HCT116 (cell line): ENCODE results near the gene RIMKLA. TPM values are rescaled to one million over a fixed set of nuclear protein-coding genes. Genes with fewer than 3 reads are reported as not detected.

Experiments
- ATAC-seq: fragments of 200-7000 bp; cut with Tn5 transposase; 2 replicates; pipeline ENCODE4 v1.9.1; 2020; ENCODE audit warnings: mild to moderate bottlenecking, moderate library complexity
- BruUV-seq: library from RNA; stranded (reverse); fragments of 400-500 nt; replicated peaks from 2 replicates; lab custom pipeline; 2021; lab: Mats Ljungman, UMichigan
- CTCF ChIA-PET: fragments of 300-600 bp; sonication (Branson Sonifier 250); formaldehyde crosslinking; loops from one replicate; lab custom pipeline; 2021; ENCODE audit warnings: antibody characterized with exemption; lab: Charles Lee
- POLR2A ChIA-PET: fragments of 300-600, 350-600 bp; sonication (Branson Sonifier 250); formaldehyde crosslinking; loops from one replicate; lab custom pipeline; 2021; ENCODE audit warnings: antibody characterized with exemption; lab: Charles Lee
- RAD21 ChIA-PET, 2 experiments: fragments of 300-600 bp; sonication (Branson Sonifier 250); formaldehyde crosslinking; loops; one replicate each; lab custom pipeline; 2023; ENCODE audit warnings: low total read pairs in 2 of 2; ENCODE audit not compliant: uncharacterized antibody in 2 of 2, unreplicated experiment in 2 of 2, low non-redundant PET in 1 of 2; lab: Charles Lee
- DNase-seq: peaks from one replicate; pipeline ENCODE4 v3.0.0-alpha.2; 2010; ENCODE audit warnings: low read depth, low spot score
- H2AFZ ChIP-seq: fragments of 200-600 bp; shearing (Covaris generic), sonication (generic); 2 replicates; pipeline ENCODE4 v1.6.1; 2017; ENCODE audit warnings: low read depth, mixed run types, mixed read lengths, antibody characterized with exemption, low read length; ENCODE audit not compliant: poor library complexity, severe bottlenecking
- H3K27ac ChIP-seq: 2 replicates; pipeline ENCODE4 v1.5.1; 2012; ENCODE audit warnings: low read depth, low read length
- H3K27me3 ChIP-seq: fragments of 200-600 bp; sonication (generic); 2 replicates; pipeline ENCODE4 v1.6.1; 2016; ENCODE audit warnings: mixed run types, low read length, mixed read lengths; ENCODE audit not compliant: insufficient read depth
- H3K36me3 ChIP-seq, 2 experiments: fragments of 200-500 bp in 1 of 2; fragments of 200-600 bp in 1 of 2; sonication (Bioruptor generic) in 1 of 2; sonication (generic) in 1 of 2; 2 replicates each; pipeline versions ENCODE4 v1.5.1 to v1.6.1; 2014 to 2016; ENCODE audit warnings: low read length in 2 of 2, inconsistent platforms in 1 of 2, mixed read lengths in 1 of 2, mixed run types in 1 of 2; ENCODE audit not compliant: insufficient read depth in 2 of 2, control insufficient read depth in 1 of 2
- H3K4me1 ChIP-seq, 2 experiments: fragments of 200-600 bp in 1 of 2; sonication (generic) in 1 of 2; 2 replicates each; pipeline versions ENCODE4 v1.5.1 to v1.6.1; 2012 to 2017; ENCODE audit warnings: low read length in 2 of 2, inconsistent platforms in 1 of 2, mild to moderate bottlenecking in 1 of 2, mixed read lengths in 1 of 2, mixed run types in 1 of 2, moderate library complexity in 1 of 2; ENCODE audit not compliant: insufficient read depth in 2 of 2, control insufficient read depth in 1 of 2
- H3K4me2 ChIP-seq: fragments of 200-600 bp; sonication (generic); 2 replicates; pipeline ENCODE4 v1.6.1; 2017; ENCODE audit warnings: mixed run types, low read length, mixed read lengths
- H3K4me3 ChIP-seq, 2 experiments: fragments of 200-600 bp in 1 of 2; sonication (generic) in 1 of 2; replicated peaks in 1 of 2; 2 replicates each; pipeline ENCODE4 v1.5.1; 2011 to 2016; ENCODE audit warnings: low read length in 2 of 2, control low read depth in 1 of 2, low read depth in 1 of 2, mild to moderate bottlenecking in 1 of 2, mixed read lengths in 1 of 2, mixed run types in 1 of 2
- H3K79me2 ChIP-seq: fragments of 200-600 bp; sonication (generic); 2 replicates; pipeline ENCODE4 v1.6.1; 2017; ENCODE audit warnings: mild to moderate bottlenecking, mixed run types, low read length, moderate library complexity, mixed read lengths; ENCODE audit not compliant: insufficient read depth
- H3K9ac ChIP-seq: fragments of 200-600 bp; sonication (generic); 2 replicates; pipeline ENCODE4 v1.6.1; 2016; ENCODE audit warnings: low read length, mixed read lengths
- H3K9me2 ChIP-seq: fragments of 200-600 bp; sonication (generic), shearing (Covaris generic); 2 replicates; pipeline ENCODE4 v1.6.1; 2017; ENCODE audit warnings: mixed run types, mild to moderate bottlenecking, moderate library complexity; ENCODE audit not compliant: insufficient read depth
- H3K9me3 ChIP-seq, 2 experiments: fragments of 200-500 bp in 1 of 2; fragments of 200-600 bp in 1 of 2; sonication (Bioruptor generic) in 1 of 2; sonication (generic) in 1 of 2; 2 replicates each; pipeline ENCODE4 v1.6.1; 2014 to 2017; ENCODE audit warnings: low read length in 2 of 2, mixed read lengths in 2 of 2, inconsistent platforms in 1 of 2, low read depth in 1 of 2, mild to moderate bottlenecking in 1 of 2, mixed run types in 1 of 2, moderate library complexity in 1 of 2; ENCODE audit not compliant: control insufficient read depth in 1 of 2, insufficient read depth in 1 of 2
- H4K20me1 ChIP-seq: fragments of 200-600 bp; sonication (generic), shearing (Covaris generic); 2 replicates; pipeline ENCODE4 v1.6.1; 2017; ENCODE audit warnings: mixed run types, mild to moderate bottlenecking, moderate library complexity; ENCODE audit not compliant: insufficient read depth
- ATF3 ChIP-seq: IDR thresholded peaks from 2 replicates; pipeline ENCODE4 v1.6.1; 2012
- CBX3 ChIP-seq: IDR thresholded peaks from 2 replicates; pipeline ENCODE4 v1.6.1; 2012; ENCODE audit warnings: low read depth
- CTCF ChIP-seq, 3 experiments: fragments of 200-600 bp in 1 of 3; sonication (generic) in 1 of 3; IDR thresholded peaks in 2 of 3; conservative IDR thresholded peaks in 1 of 3; 2 replicates each; pipeline ENCODE4 v1.5.1; 2012 to 2017; ENCODE audit warnings: low read depth in 2 of 3, low read length in 2 of 3, antibody characterized with exemption in 1 of 3, borderline replicate concordance in 1 of 3, control low read depth in 1 of 3, mild to moderate bottlenecking in 1 of 3, mixed read lengths in 1 of 3, mixed run types in 1 of 3, moderate library complexity in 1 of 3; ENCODE audit not compliant: insufficient read depth in 1 of 3
- EGR1 ChIP-seq: IDR thresholded peaks from 2 replicates; pipeline ENCODE4 v1.6.1; 2012; ENCODE audit warnings: low read depth
- EZH2phosphoT487 ChIP-seq: fragments of 200-600 bp; IDR thresholded peaks from 2 replicates; pipeline ENCODE4 v1.6.1; 2018; ENCODE audit warnings: antibody characterized with exemption, borderline replicate concordance
- JUND ChIP-seq: IDR thresholded peaks from 2 replicates; pipeline ENCODE4 v1.6.1; 2012
- POLR2A ChIP-seq: IDR thresholded peaks from 2 replicates; pipeline ENCODE4 v1.7.0; 2011; ENCODE audit warnings: borderline replicate concordance; ENCODE audit not compliant: insufficient read depth, insufficient read length; ENCODE audit errors: extremely low read depth
- RAD21 ChIP-seq: IDR thresholded peaks from 2 replicates; pipeline ENCODE4 v1.6.1; 2012; ENCODE audit warnings: low read depth, mild to moderate bottlenecking
- REST ChIP-seq: IDR thresholded peaks from 2 replicates; pipeline ENCODE4 v1.6.1; 2012; ENCODE audit warnings: low read depth
- SIN3A ChIP-seq: IDR thresholded peaks from 2 replicates; pipeline ENCODE4 v1.6.1; 2012; ENCODE audit warnings: low read depth
- SP1 ChIP-seq: IDR thresholded peaks from 2 replicates; pipeline ENCODE4 v1.6.1; 2012; ENCODE audit warnings: low read depth
- SRF ChIP-seq: IDR thresholded peaks from 2 replicates; pipeline ENCODE4 v1.6.1; 2012; ENCODE audit warnings: low read depth
- TCF7L2 ChIP-seq: IDR thresholded peaks from 2 replicates; pipeline ENCODE4 v1.7.0; 2011; ENCODE audit warnings: borderline replicate concordance, inconsistent platforms; ENCODE audit not compliant: insufficient read depth, insufficient read length; ENCODE audit errors: extremely low read depth
- ZFX ChIP-seq: fragments of 450-650 bp; IDR thresholded peaks from 2 replicates; pipeline ENCODE4 v1.6.1; 2017
- intact Hi-C: fragments of 100-400 bp; cut with micrococcal nuclease; formaldehyde crosslinking; loops from 2 replicates; pipeline ENCODE4 v1.10.0; 2022
- total RNA-seq: library from RNA; stranded (reverse); gene quantifications from one replicate; pipeline ENCODE4 v1.2.1, GENCODE V29; 2021; ENCODE audit not compliant: unreplicated experiment
- TF ChIP-seq, protein P1 (sequence below): IDR thresholded peaks from 2 replicates; pipeline ENCODE4 v1.6.1; 2011; ENCODE audit warnings: mild to moderate bottlenecking, low read length, moderate library complexity; ENCODE audit not compliant: insufficient replicate concordance; ENCODE audit errors: extremely low read depth
- TF ChIP-seq, protein P2 (sequence below): IDR thresholded peaks from 2 replicates; pipeline ENCODE4 v1.6.1; 2012

Gene RIMKLA
- total RNA-seq, 1 experiment from 2014 or later = 4.9 TPM

DNA sequence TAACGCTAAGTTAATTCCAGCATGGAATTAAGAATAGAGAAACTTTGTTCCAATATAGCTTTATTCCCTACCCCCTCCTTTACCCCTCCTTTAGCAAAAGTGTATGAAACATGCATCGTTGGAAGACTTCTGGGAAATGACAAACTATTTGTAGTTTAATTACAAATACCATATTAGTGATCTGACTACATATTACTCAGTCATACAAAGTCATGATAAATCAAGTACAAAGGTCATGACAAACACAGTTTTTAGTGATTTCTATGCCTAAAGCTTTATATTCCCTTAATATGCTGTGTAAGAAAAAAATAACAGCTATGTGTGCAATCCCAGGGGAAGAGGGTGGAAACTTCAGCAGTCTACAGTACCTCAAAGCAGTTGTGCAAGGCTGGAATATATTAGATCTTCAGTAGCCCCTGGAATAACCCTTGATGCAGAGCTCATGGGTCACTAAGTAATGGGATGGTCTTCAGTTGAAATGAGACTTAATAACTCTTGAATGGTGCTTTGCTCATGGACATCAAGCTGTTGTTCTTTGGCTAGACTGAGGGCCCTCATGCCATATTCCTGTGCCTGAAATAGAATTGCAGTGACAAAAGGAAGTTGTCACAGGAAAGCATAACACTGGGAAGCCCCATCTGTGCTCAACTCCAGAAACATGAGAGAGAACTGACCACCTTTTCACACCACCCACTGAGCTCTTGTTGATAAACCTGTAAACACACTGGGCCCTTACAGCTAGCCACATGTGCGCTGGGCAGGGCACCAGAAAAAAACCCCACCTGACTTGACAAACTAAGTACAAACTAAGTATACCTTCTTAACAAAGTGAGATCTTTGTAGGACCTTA is 49.9 kb downstream of the RIMKLA start:
- RAD21 ChIA-PET = no interaction called here
- Histone ChIP-seq H3K36me3 (no peaks in the 10 kb centered on the region), H3K4me2 (no peak overlapping the region), H3K79me2 (no peaks in the 10 kb centered on the region), H3K9me2 (no peaks in the 10 kb centered on the region), H4K20me1 (no peaks in the 10 kb centered on the region), H3K9ac (no peak overlapping the region), H3K27ac (no peak overlapping the region), H3K4me1 (no peaks in the 10 kb centered on the region), H3K9me3 (no peaks in the 10 kb centered on the region), H3K27me3 (no peaks in the 10 kb centered on the region), H2AFZ (no peak overlapping the region), H3K4me3 (no peak overlapping the region)
- POLR2A ChIA-PET = no interaction called here
- BruUV-seq = no TSS peak
- CTCF ChIA-PET = no interaction called here
- DNase-seq (no peak), ATAC-seq (no peak)
- intact Hi-C loops = no loop called here
- no peak for TF ChIP-seq ATF3
- TF ChIP-seq SRF = no peak
- TF ChIP-seq, protein P1, sequence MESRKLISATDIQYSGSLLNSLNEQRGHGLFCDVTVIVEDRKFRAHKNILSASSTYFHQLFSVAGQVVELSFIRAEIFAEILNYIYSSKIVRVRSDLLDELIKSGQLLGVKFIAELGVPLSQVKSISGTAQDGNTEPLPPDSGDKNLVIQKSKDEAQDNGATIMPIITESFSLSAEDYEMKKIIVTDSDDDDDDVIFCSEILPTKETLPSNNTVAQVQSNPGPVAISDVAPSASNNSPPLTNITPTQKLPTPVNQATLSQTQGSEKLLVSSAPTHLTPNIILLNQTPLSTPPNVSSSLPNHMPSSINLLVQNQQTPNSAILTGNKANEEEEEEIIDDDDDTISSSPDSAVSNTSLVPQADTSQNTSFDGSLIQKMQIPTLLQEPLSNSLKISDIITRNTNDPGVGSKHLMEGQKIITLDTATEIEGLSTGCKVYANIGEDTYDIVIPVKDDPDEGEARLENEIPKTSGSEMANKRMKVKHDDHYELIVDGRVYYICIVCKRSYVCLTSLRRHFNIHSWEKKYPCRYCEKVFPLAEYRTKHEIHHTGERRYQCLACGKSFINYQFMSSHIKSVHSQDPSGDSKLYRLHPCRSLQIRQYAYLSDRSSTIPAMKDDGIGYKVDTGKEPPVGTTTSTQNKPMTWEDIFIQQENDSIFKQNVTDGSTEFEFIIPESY = no peak
- TF ChIP-seq RAD21 = no peak
- TF ChIP-seq, protein P2, sequence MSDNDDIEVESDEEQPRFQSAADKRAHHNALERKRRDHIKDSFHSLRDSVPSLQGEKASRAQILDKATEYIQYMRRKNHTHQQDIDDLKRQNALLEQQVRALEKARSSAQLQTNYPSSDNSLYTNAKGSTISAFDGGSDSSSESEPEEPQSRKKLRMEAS = no peak
- TF ChIP-seq CTCF (IDR thresholded peaks at IDR 0.05 in 2 of 3, conservative IDR thresholded peaks at IDR 0.05 in 1 of 3; ENCODE audit: borderline replicate concordance in 1 of 3, insufficient read depth in 1 of 3, low read depth in 2 of 3, low read length in 2 of 3) = no peak
- no peak for TF ChIP-seq EZH2phosphoT487
- TF ChIP-seq JUND = no peak
- TF ChIP-seq CBX3 = no peak
- no peak for TF ChIP-seq REST
- TF ChIP-seq EGR1 = no peak
- no peak for TF ChIP-seq SP1
- TF ChIP-seq SIN3A = no peak
- TF ChIP-seq TCF7L2 = no peak
- no peak for TF ChIP-seq ZFX
- TF ChIP-seq POLR2A = no peak
- TF ChIP-seq, all 23 proteins: peak for 0
